Left colon (tissue), 2 donors: ENCODE data around the gene ITGBL1. TPM values are rescaled to one million over a fixed set of nuclear protein-coding genes. Genes with fewer than 3 reads are reported as not detected.

Experiments used
- ATAC-seq: fragments of 200-7000 bp; cut with Tn5 transposase; one replicate; pipeline ENCODE4 v1.9.1; 2020; ENCODE audit warnings: mild to moderate bottlenecking, moderate library complexity
- DNase-seq, 2 donors: peaks; one replicate each; pipeline ENCODE4 v3.0.0-alpha.2; 2020
- intact Hi-C, 2 donors: fragments of 100-400 bp; cut with DNase I in 1 of 2; cut with micrococcal nuclease in 1 of 2; formaldehyde crosslinking; loops; one replicate each; pipeline versions ENCODE4 v1.11.2 to v1.14.0; 2022; cut with DNase I, micrococcal nuclease
- total RNA-seq, 2 donors: library from RNA; stranded (reverse); fragmentation: NEBNext Ultra II Directional; extraction: Animal tissue kit (Norgen Biotek cat#: 25700); gene quantifications; one replicate each; pipeline ENCODE4 v1.2.1, GENCODE V29; 2021
- donor health status: DM: no; HTN: no; CAD: no.
- donor health status: DM: yes; HTN: yes; CAD: no.

ITGBL1 gene
- total RNA-seq, 2 donors from 2014 or later: 0.18 to 0.84 TPM

GRCh38 chr13:101492251-101492910, 39.9 kb downstream of the ITGBL1 start:
- DNase-seq (no peak), ATAC-seq (no peak)
- intact Hi-C loops: no loop called here

GRCh38 chr13:101493541-101493940, 41.1 kb downstream of the ITGBL1 start:
- ATAC-seq (no peak), DNase-seq (no peak)
- intact Hi-C loops: no loop called here

- intact Hi-C loops: no loop called here
- ATAC-seq: no peak
- DNase-seq: no peak
Measured at GRCh38 chr13:101499406-101499805, 46.9 kb downstream of the ITGBL1 start.

- DNase-seq: no peak
Measured at GRCh38 chr13:101502618-101503017, 50.1 kb downstream of the ITGBL1 start.

GRCh38 chr13:101511161-101511560, 58.7 kb downstream of the ITGBL1 start:
- ATAC-seq (no peak), DNase-seq (no peak)
- intact Hi-C loops: loop anchor here in 1 of 2 donors (10.0 kb wide), 1 partner anchor 244 kb away; no protein-coding TSS in a partner anchor

More at GRCh38 chr13:101502618-101503017, 50.1 kb downstream of the ITGBL1 start:
- no peak for ATAC-seq
- intact Hi-C loops: no loop called here

GRCh38 chr13:101511766-101512165, 59.3 kb downstream of the ITGBL1 start:
- ATAC-seq (no peak), DNase-seq (no peak)
- intact Hi-C loops: loop anchor here in 1 of 2 donors (10.0 kb wide), 1 partner anchor 243 kb away; no protein-coding TSS in a partner anchor

- DNase-seq (no peak), ATAC-seq (no peak)
- intact Hi-C loops: loop anchor here in 1 of 2 donors (10.0 kb wide), 1 partner anchor 242 kb away; no protein-coding TSS in a partner anchor
Measured at GRCh38 chr13:101512650-101513049, 60.2 kb downstream of the ITGBL1 start.

- DNase-seq (no peak), ATAC-seq (no peak)
- intact Hi-C loops: loop anchor here in 1 of 2 donors (10.0 kb wide), 1 partner anchor 241 kb away; no protein-coding TSS in a partner anchor
Measured at GRCh38 chr13:101514100-101514499, 61.6 kb downstream of the ITGBL1 start.

- intact Hi-C loops: loop anchor here in 1 of 2 donors (10.0 kb wide), 1 partner anchor 240 kb away; no protein-coding TSS in a partner anchor
- ATAC-seq (peak; percentile 57), DNase-seq (peak in 1 of 2 donors; percentile 11)
Measured at GRCh38 chr13:101514695-101515275, 62.3 kb downstream of the ITGBL1 start.

- DNase-seq: no peak
- ATAC-seq: no peak
- intact Hi-C loops: loop anchor here in 1 of 2 donors (10.0 kb wide), 1 partner anchor 239 kb away; no protein-coding TSS in a partner anchor
Measured at GRCh38 chr13:101515504-101515903, 63.0 kb downstream of the ITGBL1 start.

GRCh38 chr13:101516262-101516661, 63.8 kb downstream of the ITGBL1 start:
- intact Hi-C loops: loop anchor here in 1 of 2 donors (10.0 kb wide), 1 partner anchor 239 kb away; no protein-coding TSS in a partner anchor
- ATAC-seq: no peak
- no peak for DNase-seq

- no peak for DNase-seq
- no peak for ATAC-seq
- intact Hi-C loops: no loop called here
Measured at GRCh38 chr13:101520672-101521071, 68.2 kb downstream of the ITGBL1 start.

- DNase-seq (no peak), ATAC-seq (no peak)
- intact Hi-C loops: no loop called here
Measured at GRCh38 chr13:101521371-101521770, 68.9 kb downstream of the ITGBL1 start.

- no peak for ATAC-seq
- no peak for DNase-seq
- intact Hi-C loops: no loop called here
Measured at GRCh38 chr13:101522607-101523006, 70.1 kb downstream of the ITGBL1 start.

GRCh38 chr13:101523154-101524131, 71.0 kb downstream of the ITGBL1 start:
- intact Hi-C loops: no loop called here
- DNase-seq (no peak), ATAC-seq (no peak)

GRCh38 chr13:101527130-101527529, 74.7 kb downstream of the ITGBL1 start:
- ATAC-seq (no peak), DNase-seq (no peak)
- intact Hi-C loops: no loop called here

GRCh38 chr13:101529422-101529821, 76.9 kb downstream of the ITGBL1 start:
- intact Hi-C loops: no loop called here
- DNase-seq (no peak), ATAC-seq (no peak)

- ATAC-seq (no peak), DNase-seq (no peak)
- intact Hi-C loops: no loop called here
Measured at GRCh38 chr13:101530293-101530692, 77.8 kb downstream of the ITGBL1 start.

GRCh38 chr13:101535192-101535746, 82.8 kb downstream of the ITGBL1 start:
- intact Hi-C loops: no loop called here
- DNase-seq: no peak
- ATAC-seq: no peak
